Measurements from ENCODE around the gene KRTAP9-8.
"Not testable (repeated sequence)": the region's sequence is repeated elsewhere in the genome, so short reads cannot be mapped to it uniquely, and the experiment has no call there.

KRTAP9-8 gene, protein sequence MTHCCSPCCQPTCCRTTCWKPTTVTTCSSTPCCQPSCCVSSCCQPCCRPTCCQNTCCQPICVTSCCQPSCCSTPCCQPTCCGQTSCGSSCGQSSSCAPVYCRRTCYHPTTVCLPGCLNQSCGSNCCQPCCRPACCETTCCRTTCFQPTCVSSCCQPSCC

DNA sequence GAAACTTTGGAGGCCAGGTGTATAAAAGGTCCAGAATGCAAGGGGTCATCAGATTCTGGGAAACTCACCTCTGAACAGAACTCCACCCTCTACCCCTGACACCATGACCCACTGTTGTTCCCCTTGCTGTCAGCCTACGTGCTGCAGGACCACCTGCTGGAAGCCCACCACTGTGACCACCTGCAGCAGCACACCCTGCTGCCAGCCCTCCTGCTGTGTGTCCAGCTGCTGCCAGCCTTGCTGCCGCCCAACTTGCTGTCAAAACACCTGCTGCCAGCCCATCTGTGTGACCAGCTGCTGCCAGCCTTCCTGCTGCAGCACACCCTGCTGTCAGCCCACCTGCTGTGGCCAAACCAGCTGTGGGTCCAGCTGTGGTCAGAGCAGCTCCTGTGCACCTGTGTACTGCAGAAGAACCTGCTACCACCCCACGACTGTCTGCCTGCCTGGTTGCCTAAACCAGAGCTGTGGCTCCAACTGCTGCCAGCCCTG, at the start of gene KRTAP9-8:
KRTAP9-8 (plus strand) TSS at position 51 of the 489 bp plus-strand sequence; CDS start at position 104, 53 bp downstream.
- H3K27me3 ChIP-seq (ENCODE audit: insufficient read depth, low read length); H3K36me3 ChIP-seq (ENCODE audit: insufficient read depth, low read depth, low read length); H3K9ac ChIP-seq (ENCODE audit: low read depth, low read length); H3K4me3 ChIP-seq (ENCODE audit: low read length); H3K27ac ChIP-seq (ENCODE audit: low read length); H3K4me1 ChIP-seq (ENCODE audit: insufficient read depth, low read length); H3K9me3 ChIP-seq (ENCODE audit: insufficient read depth, low read depth, low read length): not testable (repeated sequence)

DNA sequence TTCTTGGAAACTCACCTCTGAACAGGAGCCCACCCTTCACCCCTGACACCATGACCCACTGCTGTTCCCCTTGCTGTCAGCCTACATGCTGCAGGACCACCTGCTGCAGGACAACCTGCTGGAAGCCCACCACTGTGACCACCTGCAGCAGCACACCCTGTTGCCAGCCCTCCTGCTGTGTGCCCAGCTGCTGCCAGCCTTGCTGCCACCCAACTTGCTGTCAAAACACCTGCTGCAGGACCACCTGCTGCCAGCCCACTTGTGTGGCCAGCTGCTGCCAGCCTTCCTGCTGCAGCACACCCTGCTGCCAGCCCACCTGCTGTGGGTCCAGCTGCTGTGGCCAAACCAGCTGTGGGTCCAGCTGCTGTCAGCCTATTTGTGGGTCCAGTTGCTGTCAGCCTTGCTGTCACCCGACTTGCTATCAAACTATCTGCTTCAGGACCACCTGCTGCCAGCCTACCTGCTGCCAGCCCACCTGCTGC, 47.9 kb upstream of the KRTAP9-8 start, which contains the start of gene KRTAP9-1:
KRTAP9-1 (plus strand) TSS at position 51 of the 482 bp plus-strand sequence; CDS start at position 51, 0 bp downstream.
- not testable (repeated sequence) for H3K9me3 ChIP-seq (ENCODE audit: insufficient read depth, low read depth, low read length); H3K36me3 ChIP-seq (ENCODE audit: insufficient read depth, low read depth, low read length); H3K27me3 ChIP-seq (ENCODE audit: insufficient read depth, low read length); H3K4me1 ChIP-seq (ENCODE audit: insufficient read depth, low read length); H3K4me3 ChIP-seq (ENCODE audit: low read length); H3K9ac ChIP-seq (ENCODE audit: low read depth, low read length); H3K27ac ChIP-seq (ENCODE audit: low read length)

DNA sequence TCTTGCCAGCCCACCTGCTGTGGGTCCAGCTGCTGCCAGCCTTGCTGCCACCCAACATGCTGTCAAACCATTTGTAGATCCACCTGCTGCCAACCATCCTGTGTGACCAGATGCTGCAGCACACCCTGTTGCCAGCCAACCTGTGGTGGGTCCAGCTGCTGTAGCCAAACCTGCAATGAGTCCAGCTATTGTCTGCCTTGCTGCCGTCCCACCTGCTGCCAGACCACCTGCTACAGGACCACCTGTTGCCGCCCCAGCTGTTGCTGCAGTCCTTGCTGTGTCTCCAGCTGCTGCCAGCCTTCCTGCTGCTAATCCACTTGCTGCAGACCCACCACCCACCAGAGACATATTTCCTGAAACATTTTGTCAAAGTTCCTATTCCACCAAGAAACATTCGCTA, 47.5 kb upstream of the KRTAP9-8 start:
- Histone ChIP-seq H3K4me1 (ENCODE audit: insufficient read depth, low read length) (no peaks in the 10 kb centered on the region), H3K4me3 (ENCODE audit: low read length) (no peak overlapping the region), H3K27me3 (ENCODE audit: insufficient read depth, low read length) (no peaks in the 10 kb centered on the region), H3K9me3 (ENCODE audit: insufficient read depth, low read depth, low read length) (no peaks in the 10 kb centered on the region), H3K9ac (ENCODE audit: low read depth, low read length) (no peak overlapping the region), H3K27ac (ENCODE audit: low read length) (no peak overlapping the region), H3K36me3 (ENCODE audit: insufficient read depth, low read depth, low read length) (no peaks in the 10 kb centered on the region)

DNA sequence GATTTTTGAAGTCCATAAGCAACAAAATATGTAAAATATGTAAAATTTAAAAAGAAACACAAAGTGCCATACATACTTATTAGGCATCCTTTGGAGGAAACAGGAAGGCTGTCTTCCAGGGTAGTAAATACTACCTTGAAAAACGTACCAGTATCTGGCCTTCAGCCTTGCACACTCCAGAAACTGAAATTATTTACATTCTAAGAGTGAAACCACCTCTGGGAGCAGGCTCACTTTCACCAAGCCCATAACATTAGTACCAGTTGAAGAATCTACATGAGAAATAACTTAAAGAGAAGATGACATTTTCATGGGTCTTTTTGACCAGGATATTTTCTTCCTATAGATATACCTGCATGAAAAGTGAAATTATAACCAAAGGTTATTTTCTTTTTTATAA, 41.7 kb upstream of the KRTAP9-8 start:
- Histone ChIP-seq H3K36me3 (ENCODE audit: insufficient read depth, low read depth, low read length) (no peaks in the 10 kb centered on the region), H3K4me3 (ENCODE audit: low read length) (no peak overlapping the region), H3K9me3 (ENCODE audit: insufficient read depth, low read depth, low read length) (no peaks in the 10 kb centered on the region), H3K9ac (ENCODE audit: low read depth, low read length) (no peak overlapping the region), H3K4me1 (ENCODE audit: insufficient read depth, low read length) (no peaks in the 10 kb centered on the region), H3K27ac (ENCODE audit: low read length) (no peak overlapping the region), H3K27me3 (ENCODE audit: insufficient read depth, low read length) (no peaks in the 10 kb centered on the region)

DNA sequence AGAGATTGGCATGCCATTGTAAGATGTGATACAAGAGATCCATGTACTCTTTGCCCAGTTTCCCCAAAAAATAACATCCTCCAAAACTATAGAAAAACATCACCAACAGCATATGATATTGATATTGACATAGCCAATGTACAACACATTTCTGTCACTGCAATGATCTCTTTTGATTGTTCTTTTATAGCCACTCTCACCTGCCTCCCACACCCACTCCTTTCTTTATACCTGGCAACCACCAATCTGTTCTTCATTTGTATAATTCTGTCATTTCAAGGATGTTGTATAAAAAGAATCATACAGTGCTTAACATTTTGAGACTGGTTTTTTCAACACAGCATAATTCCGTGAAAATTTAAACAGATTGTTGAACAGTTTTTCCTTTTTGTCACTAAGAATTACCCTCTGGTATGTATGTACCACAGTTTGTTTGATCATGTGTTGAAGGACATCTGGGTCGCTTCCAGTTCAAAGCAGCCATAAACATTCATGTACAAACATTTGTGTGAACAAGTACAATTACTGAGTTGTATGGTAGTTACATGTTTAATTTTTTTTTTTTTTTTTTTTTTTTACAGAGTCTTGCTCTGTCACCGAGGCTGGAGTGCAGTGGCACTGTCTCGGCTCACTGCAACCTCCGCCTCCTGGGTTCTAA, 38.2 kb upstream of the KRTAP9-8 start:
- H3K4me1 ChIP-seq (ENCODE audit: insufficient read depth, low read length) = no peaks in the 10 kb centered on the region
- no peak overlapping the region for H3K27ac ChIP-seq (ENCODE audit: low read length)
- no peak overlapping the region for H3K4me3 ChIP-seq (ENCODE audit: low read length)
- H3K27me3 ChIP-seq (ENCODE audit: insufficient read depth, low read length) = no peaks in the 10 kb centered on the region
- no peak overlapping the region for H3K9ac ChIP-seq (ENCODE audit: low read depth, low read length)
- H3K36me3 ChIP-seq (ENCODE audit: insufficient read depth, low read depth, low read length) = no peaks in the 10 kb centered on the region
- no peaks in the 10 kb centered on the region for H3K9me3 ChIP-seq (ENCODE audit: insufficient read depth, low read depth, low read length)

DNA sequence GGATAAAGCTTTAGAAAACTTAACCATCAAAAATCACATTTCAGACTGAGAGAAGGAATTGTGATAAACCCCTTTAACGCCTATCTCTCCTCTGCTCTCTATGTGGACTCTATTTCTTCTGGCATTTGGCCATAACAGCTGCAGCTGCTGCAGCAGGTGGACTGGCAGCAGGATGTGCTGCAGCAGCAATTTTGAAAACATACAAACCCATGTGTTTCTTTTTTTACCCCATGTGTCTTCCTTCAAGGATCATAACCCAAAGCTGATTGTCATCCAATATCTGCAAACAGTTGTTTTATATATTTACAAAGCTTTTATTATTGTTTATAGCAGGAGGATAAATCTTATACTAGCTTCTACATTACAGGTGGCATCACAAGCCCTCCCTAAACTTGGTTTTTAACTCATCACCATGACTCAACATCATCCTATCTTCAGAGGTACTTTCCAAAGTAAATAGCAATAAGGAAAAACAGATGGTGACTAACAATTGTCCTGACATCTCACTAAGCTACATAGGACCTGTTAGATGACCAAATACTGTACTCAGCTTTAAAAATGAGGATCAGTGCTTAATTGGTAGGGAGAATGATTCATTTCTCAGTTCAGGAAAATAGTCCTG, 25.8 kb upstream of the KRTAP9-8 start:
- no peaks in the 10 kb centered on the region for H3K27me3 ChIP-seq (ENCODE audit: insufficient read depth, low read length)
- no peak overlapping the region for H3K4me3 ChIP-seq (ENCODE audit: low read length)
- H3K27ac ChIP-seq (ENCODE audit: low read length) = no peak overlapping the region
- H3K4me1 ChIP-seq (ENCODE audit: insufficient read depth, low read length) = no peaks in the 10 kb centered on the region
- no peaks in the 10 kb centered on the region for H3K36me3 ChIP-seq (ENCODE audit: insufficient read depth, low read depth, low read length)
- peaks cover 4% of the 10 kb centered on the region; the same call in 1 of the 2 replicates for H3K9me3 ChIP-seq (ENCODE audit: insufficient read depth, low read depth, low read length)
- no peak overlapping the region for H3K9ac ChIP-seq (ENCODE audit: low read depth, low read length)

DNA sequence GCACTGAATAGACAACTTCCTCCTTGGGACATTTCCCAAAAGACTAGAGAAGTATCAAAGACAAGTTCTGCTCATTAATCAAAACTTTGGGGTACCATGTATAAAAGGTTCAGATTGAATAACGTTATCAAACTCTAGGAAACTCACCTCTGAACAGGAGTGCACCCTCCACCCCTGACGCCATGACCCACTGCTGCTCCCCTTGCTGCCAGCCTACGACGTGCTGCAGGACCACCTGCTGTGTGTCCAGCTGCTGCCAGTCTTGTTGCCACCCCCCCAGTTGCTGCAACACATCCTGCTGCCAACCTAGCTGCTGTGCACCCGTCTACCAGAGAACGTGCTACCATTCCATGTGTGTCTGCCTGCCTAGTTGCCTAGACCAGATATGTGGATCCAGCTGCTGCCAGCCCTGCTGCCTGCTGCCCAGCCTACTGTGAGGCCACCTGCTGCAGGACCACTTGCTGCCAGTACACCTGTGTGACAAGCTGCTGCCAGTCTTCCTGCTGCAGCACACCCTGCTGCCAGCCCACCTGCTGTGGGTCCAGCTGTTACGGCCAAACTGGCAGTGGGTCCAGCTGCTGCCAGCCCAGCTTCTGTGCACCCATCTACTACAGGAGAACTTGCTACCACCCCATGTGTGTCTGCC, 25.2 kb upstream of the KRTAP9-8 start:
- Histone ChIP-seq H3K27ac (ENCODE audit: low read length) (no peak overlapping the region), H3K4me3 (ENCODE audit: low read length) (no peak overlapping the region)

DNA sequence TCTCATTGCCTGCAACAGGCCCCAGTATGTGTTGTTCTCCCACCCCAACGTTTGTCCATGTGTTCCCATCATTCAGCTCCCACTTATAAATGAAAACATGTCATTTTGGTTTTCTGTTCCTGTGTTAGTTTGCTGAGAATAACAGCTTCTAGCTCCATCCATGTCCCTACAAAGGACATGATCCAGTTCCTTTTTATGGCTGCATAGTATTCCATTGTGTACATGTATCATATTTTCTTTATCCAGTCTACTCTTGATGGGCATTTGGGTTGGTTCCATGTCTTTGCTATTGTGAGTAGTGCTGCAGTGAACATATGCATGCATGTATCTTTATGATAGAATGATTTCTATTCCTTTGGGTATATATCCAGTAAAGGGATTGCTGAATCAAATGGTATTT, 22.1 kb upstream of the KRTAP9-8 start:
- no peaks in the 10 kb centered on the region for H3K9me3 ChIP-seq (ENCODE audit: insufficient read depth, low read depth, low read length)
- H3K4me1 ChIP-seq (ENCODE audit: insufficient read depth, low read length) = no peaks in the 10 kb centered on the region
- H3K9ac ChIP-seq (ENCODE audit: low read depth, low read length) = no peak overlapping the region
- H3K36me3 ChIP-seq (ENCODE audit: insufficient read depth, low read depth, low read length) = no peaks in the 10 kb centered on the region
- no peaks in the 10 kb centered on the region for H3K27me3 ChIP-seq (ENCODE audit: insufficient read depth, low read length)
- H3K4me3 ChIP-seq (ENCODE audit: low read length) = no peak overlapping the region
- no peak overlapping the region for H3K27ac ChIP-seq (ENCODE audit: low read length)

More for the DNA sequence above, 25.2 kb upstream of the KRTAP9-8 start:
- H3K27me3 ChIP-seq (ENCODE audit: insufficient read depth, low read length) = no peaks in the 10 kb centered on the region
- H3K4me1 ChIP-seq (ENCODE audit: insufficient read depth, low read length) = no peaks in the 10 kb centered on the region
- H3K9ac ChIP-seq (ENCODE audit: low read depth, low read length) = no peak overlapping the region
- no peaks in the 10 kb centered on the region for H3K36me3 ChIP-seq (ENCODE audit: insufficient read depth, low read depth, low read length)
- H3K9me3 ChIP-seq (ENCODE audit: insufficient read depth, low read depth, low read length) = no peaks in the 10 kb centered on the region

DNA sequence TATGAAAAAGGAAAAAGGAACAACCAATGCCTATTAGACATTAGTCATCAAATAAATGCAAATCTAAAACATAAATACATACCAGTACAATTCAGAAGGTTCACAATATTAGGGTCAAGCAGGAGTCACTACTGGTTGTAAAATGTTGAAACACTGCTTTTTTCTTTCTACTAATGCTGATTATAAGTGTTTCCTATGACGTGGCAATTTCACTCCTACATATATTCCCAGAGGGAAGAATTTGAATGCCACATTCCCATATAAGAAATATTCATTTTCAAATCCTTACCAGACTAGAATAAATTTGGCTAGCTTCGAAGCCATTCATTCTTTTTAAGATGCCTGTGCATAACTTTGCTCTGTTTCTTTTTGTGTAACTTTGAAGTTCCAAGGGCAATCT, 14.0 kb upstream of the KRTAP9-8 start:
- no peaks in the 10 kb centered on the region for H3K9me3 ChIP-seq (ENCODE audit: insufficient read depth, low read depth, low read length)
- no peak overlapping the region for H3K27ac ChIP-seq (ENCODE audit: low read length)
- H3K36me3 ChIP-seq (ENCODE audit: insufficient read depth, low read depth, low read length) = no peaks in the 10 kb centered on the region
- no peak overlapping the region for H3K9ac ChIP-seq (ENCODE audit: low read depth, low read length)
- no peaks in the 10 kb centered on the region for H3K27me3 ChIP-seq (ENCODE audit: insufficient read depth, low read length)
- H3K4me3 ChIP-seq (ENCODE audit: low read length) = no peak overlapping the region
- no peaks in the 10 kb centered on the region for H3K4me1 ChIP-seq (ENCODE audit: insufficient read depth, low read length)

DNA sequence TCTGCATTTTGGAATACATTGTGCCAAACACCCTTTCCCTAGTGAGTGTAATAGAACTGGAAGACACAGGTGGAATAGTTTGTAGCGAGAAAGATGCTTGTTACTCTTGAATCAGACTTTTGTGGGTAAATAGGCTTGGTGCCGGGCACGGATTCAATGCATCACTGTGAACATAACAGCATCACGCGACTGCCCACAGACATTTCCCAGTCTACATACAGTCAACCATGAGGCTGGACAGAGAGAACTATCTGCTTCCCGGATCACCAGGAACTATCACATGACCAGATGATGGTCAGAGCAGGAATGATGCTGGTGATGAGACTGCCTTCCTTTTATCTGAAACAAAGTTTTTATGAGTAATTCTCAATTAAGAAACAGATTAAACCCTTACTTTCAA, 11.7 kb upstream of the KRTAP9-8 start:
- no peaks in the 10 kb centered on the region for H3K9me3 ChIP-seq (ENCODE audit: insufficient read depth, low read depth, low read length)
- H3K4me1 ChIP-seq (ENCODE audit: insufficient read depth, low read length) = no peaks in the 10 kb centered on the region
- no peaks in the 10 kb centered on the region for H3K36me3 ChIP-seq (ENCODE audit: insufficient read depth, low read depth, low read length)
- no peaks in the 10 kb centered on the region for H3K27me3 ChIP-seq (ENCODE audit: insufficient read depth, low read length)
- H3K27ac ChIP-seq (ENCODE audit: low read length) = no peak overlapping the region
- H3K9ac ChIP-seq (ENCODE audit: low read depth, low read length) = no peak overlapping the region
- no peak overlapping the region for H3K4me3 ChIP-seq (ENCODE audit: low read length)

DNA sequence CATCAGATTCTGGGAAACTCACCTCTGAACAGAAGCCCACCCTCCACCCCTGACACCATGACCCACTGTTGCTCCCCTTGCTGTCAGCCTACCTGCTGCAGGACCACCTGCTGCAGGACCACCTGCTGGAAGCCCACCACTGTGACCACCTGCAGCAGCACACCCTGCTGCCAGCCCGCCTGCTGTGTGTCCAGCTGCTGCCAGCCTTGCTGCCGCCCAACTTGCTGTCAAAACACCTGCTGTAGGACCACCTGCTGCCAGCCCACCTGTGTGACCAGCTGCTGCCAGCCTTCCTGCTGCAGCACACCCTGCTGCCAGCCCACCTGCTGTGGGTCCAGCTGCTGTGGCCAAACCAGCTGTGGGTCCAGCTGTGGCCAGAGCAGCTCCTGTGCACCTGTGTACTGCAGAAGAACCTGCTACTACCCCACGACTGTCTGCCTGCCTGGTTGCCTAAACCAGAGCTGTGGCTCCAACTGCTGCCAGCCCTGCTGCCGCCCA, 11.2 kb upstream of the KRTAP9-8 start, which contains the start of gene KRTAP9-2:
KRTAP9-2 (plus strand) TSS at position 51 of the 498 bp plus-strand sequence; CDS start at position 58, 7 bp downstream.
- H3K27ac ChIP-seq (ENCODE audit: low read length); H3K27me3 ChIP-seq (ENCODE audit: insufficient read depth, low read length); H3K4me3 ChIP-seq (ENCODE audit: low read length); H3K4me1 ChIP-seq (ENCODE audit: insufficient read depth, low read length); H3K9ac ChIP-seq (ENCODE audit: low read depth, low read length); H3K9me3 ChIP-seq (ENCODE audit: insufficient read depth, low read depth, low read length); H3K36me3 ChIP-seq (ENCODE audit: insufficient read depth, low read depth, low read length): not testable (repeated sequence)
